HEK293 (cell line): ENCODE data around the gene HOXB7.

Experiments used
- EGR2 ChIP-seq: fragments of 450-650 bp; formaldehyde crosslinking; IDR thresholded peaks from 2 replicates; pipeline ENCODE4 v1.5.1; 2016; ENCODE audit warnings: low read depth, missing biosample characterization, missing genetic modification characterization
- GLI2 ChIP-seq: fragments of 450-650 bp; formaldehyde crosslinking; IDR thresholded peaks from 2 replicates; pipeline ENCODE4; 2017; ENCODE audit warnings: missing biosample characterization, missing genetic modification characterization, low read depth, borderline replicate concordance
- GLIS1 ChIP-seq: fragments of 450-650 bp; formaldehyde crosslinking; IDR thresholded peaks from 2 replicates; pipeline ENCODE4 v1.5.1; 2016; ENCODE audit warnings: missing biosample characterization, missing genetic modification characterization
- HOXD13 ChIP-seq: sonication (generic); formaldehyde crosslinking; IDR thresholded peaks from 2 replicates; pipeline ENCODE4 v1.8.0; 2022; ENCODE audit warnings: missing genetic modification reagents, borderline replicate concordance
- OVOL3 ChIP-seq: fragments of 450-650 bp; formaldehyde crosslinking; IDR thresholded peaks from 2 replicates; pipeline ENCODE4 v1.5.1; 2016; ENCODE audit warnings: missing biosample characterization, missing genetic modification characterization
- SP2 ChIP-seq: fragments of 450-650 bp; formaldehyde crosslinking; IDR thresholded peaks from 2 replicates; pipeline ENCODE4 v1.5.1; 2016; ENCODE audit warnings: missing biosample characterization, missing genetic modification characterization
- TCF7L2 ChIP-seq: IDR thresholded peaks from 2 replicates; pipeline ENCODE4 v1.6.1; 2011; ENCODE audit warnings: low read depth, mild to moderate bottlenecking, inconsistent platforms, low read length, moderate library complexity, borderline replicate concordance
- YY1 ChIP-seq: fragments of 450-650 bp; formaldehyde crosslinking; IDR thresholded peaks from 2 replicates; pipeline ENCODE4 v1.5.1; 2018; ENCODE audit warnings: missing biosample characterization, missing genetic modification characterization
- YY2 ChIP-seq: fragments of 450-650 bp; formaldehyde crosslinking; IDR thresholded peaks from 2 replicates; pipeline ENCODE4 v1.5.1; 2016; ENCODE audit warnings: missing biosample characterization, missing genetic modification characterization
- ZBTB20 ChIP-seq: fragments of 450-650 bp; formaldehyde crosslinking; IDR thresholded peaks from 2 replicates; pipeline ENCODE4 v1.5.1; 2016; ENCODE audit warnings: missing biosample characterization, missing genetic modification characterization
- ZBTB48 ChIP-seq: fragments of 450-650 bp; formaldehyde crosslinking; IDR thresholded peaks from 2 replicates; pipeline ENCODE4 v1.5.1; 2016; ENCODE audit warnings: missing biosample characterization, missing genetic modification characterization
- ZBTB8A ChIP-seq: fragments of 450-650 bp; formaldehyde crosslinking; IDR thresholded peaks from 2 replicates; pipeline ENCODE4 v1.5.1; 2016; ENCODE audit warnings: missing biosample characterization, missing genetic modification characterization
- ZFP69B ChIP-seq: fragments of 450-650 bp; formaldehyde crosslinking; IDR thresholded peaks from 2 replicates; pipeline ENCODE4 v1.5.1; 2016; ENCODE audit warnings: missing biosample characterization, missing genetic modification characterization
- ZIC2 ChIP-seq: fragments of 450-650 bp; formaldehyde crosslinking; IDR thresholded peaks from 2 replicates; pipeline ENCODE4 v1.5.1; 2016; ENCODE audit warnings: missing biosample characterization, missing genetic modification characterization
- ZNF10 ChIP-seq: fragments of 450-650 bp; formaldehyde crosslinking; IDR thresholded peaks from 2 replicates; pipeline ENCODE4 v1.5.1; 2017; ENCODE audit warnings: missing biosample characterization, missing genetic modification characterization
- ZNF114 ChIP-seq: fragments of 450-650 bp; formaldehyde crosslinking; IDR thresholded peaks from 2 replicates; pipeline ENCODE4 v1.5.0; 2017; ENCODE audit warnings: missing biosample characterization, missing genetic modification characterization
- ZNF132 ChIP-seq: fragments of 450-650 bp; formaldehyde crosslinking; IDR thresholded peaks from 2 replicates; pipeline ENCODE4 v1.5.1; 2017; ENCODE audit warnings: missing biosample characterization, missing genetic modification characterization, borderline replicate concordance
- ZNF140 ChIP-seq: fragments of 450-650 bp; formaldehyde crosslinking; IDR thresholded peaks from 2 replicates; pipeline ENCODE4 v1.5.1; 2016; ENCODE audit warnings: missing biosample characterization, missing genetic modification characterization
- ZNF184 ChIP-seq: fragments of 450-650 bp; IDR thresholded peaks from 2 replicates; pipeline ENCODE4 v1.5.1; 2018; ENCODE audit warnings: missing biosample characterization, mild to moderate bottlenecking, missing genetic modification characterization
- ZNF266 ChIP-seq: fragments of 450-650 bp; formaldehyde crosslinking; IDR thresholded peaks from 2 replicates; pipeline ENCODE4 v1.5.1; 2016; ENCODE audit warnings: missing biosample characterization, missing genetic modification characterization, low read depth
- ZNF274 ChIP-seq, 2 experiments: fragments of 200-500 bp in 1 of 2; fragments of 450-650 bp in 1 of 2; sonication (Bioruptor generic) in 1 of 2; formaldehyde crosslinking in 1 of 2; IDR thresholded peaks; 2 replicates each; pipeline versions ENCODE4 v1.5.1 to v1.6.1; 2014 to 2016; ENCODE audit warnings: borderline replicate concordance in 1 of 2, inconsistent platforms in 1 of 2, low read length in 1 of 2, missing biosample characterization in 1 of 2, missing genetic modification characterization in 1 of 2
- ZNF391 ChIP-seq: fragments of 450-650 bp; formaldehyde crosslinking; IDR thresholded peaks from 2 replicates; pipeline ENCODE4 v1.5.1; 2016; ENCODE audit warnings: low read depth, missing biosample characterization, missing genetic modification characterization, borderline replicate concordance
- ZNF404 ChIP-seq: fragments of 450-650 bp; formaldehyde crosslinking; IDR thresholded peaks from 2 replicates; pipeline ENCODE4 v1.5.1; 2017; ENCODE audit warnings: missing biosample characterization, missing genetic modification characterization
- ZNF433 ChIP-seq: fragments of 450-650 bp; formaldehyde crosslinking; IDR thresholded peaks from 2 replicates; pipeline ENCODE4 v1.5.1; 2016; ENCODE audit warnings: missing biosample characterization, missing genetic modification characterization, low read depth
- ZNF530 ChIP-seq: fragments of 450-650 bp; formaldehyde crosslinking; IDR thresholded peaks from 2 replicates; pipeline ENCODE4 v1.5.1; 2016; ENCODE audit warnings: low read depth, missing biosample characterization, missing genetic modification characterization
- ZNF549 ChIP-seq: fragments of 450-650 bp; IDR thresholded peaks from 2 replicates; pipeline ENCODE4 v1.5.1; 2018; ENCODE audit warnings: missing biosample characterization, missing genetic modification characterization, mild to moderate bottlenecking, inconsistent platforms, moderate library complexity
- ZNF585B ChIP-seq: fragments of 450-650 bp; formaldehyde crosslinking; IDR thresholded peaks from 2 replicates; pipeline ENCODE4 v1.5.1; 2016; ENCODE audit warnings: missing biosample characterization, missing genetic modification characterization
- ZNF596 ChIP-seq: fragments of 450-650 bp; IDR thresholded peaks from 2 replicates; pipeline ENCODE4 v1.5.0; 2018; ENCODE audit warnings: missing biosample characterization, mild to moderate bottlenecking, missing genetic modification characterization, moderate library complexity
- ZNF600 ChIP-seq: fragments of 450-650 bp; formaldehyde crosslinking; IDR thresholded peaks from 2 replicates; pipeline ENCODE4 v1.5.1; 2016; ENCODE audit warnings: missing biosample characterization, missing genetic modification characterization
- ZNF707 ChIP-seq: fragments of 450-650 bp; formaldehyde crosslinking; IDR thresholded peaks from 2 replicates; pipeline ENCODE4 v1.5.1; 2016; ENCODE audit warnings: missing biosample characterization, missing genetic modification characterization
- ZNF768 ChIP-seq: fragments of 450-650 bp; formaldehyde crosslinking; IDR thresholded peaks from 2 replicates; pipeline ENCODE4 v1.5.1; 2018; ENCODE audit warnings: missing biosample characterization, mild to moderate bottlenecking, missing genetic modification characterization
- ZNF830 ChIP-seq: fragments of 450-650 bp; IDR thresholded peaks from 2 replicates; pipeline ENCODE4 v1.5.0; 2018; ENCODE audit warnings: missing biosample characterization, missing genetic modification characterization, low read depth, mild to moderate bottlenecking, moderate library complexity
- ZNF837 ChIP-seq: fragments of 450-650 bp; formaldehyde crosslinking; IDR thresholded peaks from 2 replicates; pipeline ENCODE4 v1.5.1; 2016; ENCODE audit warnings: missing biosample characterization, missing genetic modification characterization
- ZSCAN23 ChIP-seq: fragments of 450-650 bp; formaldehyde crosslinking; IDR thresholded peaks from 2 replicates; pipeline ENCODE4 v1.5.1; 2016; ENCODE audit warnings: missing biosample characterization, missing genetic modification characterization
- TF ChIP-seq, protein P1 (sequence below): fragments of 450-650 bp; IDR thresholded peaks from 2 replicates; pipeline ENCODE4 v1.5.1; 2018; ENCODE audit warnings: missing biosample characterization, missing genetic modification characterization
- TF ChIP-seq, protein P2 (sequence below): fragments of 450-650 bp; formaldehyde crosslinking; IDR thresholded peaks from 2 replicates; pipeline ENCODE4 v1.5.1; 2016; ENCODE audit warnings: missing biosample characterization, missing genetic modification characterization
- TF ChIP-seq, protein P3 (sequence below): fragments of 450-650 bp; formaldehyde crosslinking; IDR thresholded peaks from 2 replicates; pipeline ENCODE4 v1.5.1; 2017; ENCODE audit warnings: missing biosample characterization, missing genetic modification characterization
- TF ChIP-seq, protein P4 (sequence below): fragments of 450-650 bp; formaldehyde crosslinking; IDR thresholded peaks from 2 replicates; pipeline ENCODE4 v1.5.1; 2016; ENCODE audit warnings: missing biosample characterization, missing genetic modification characterization

Gene HOXB7

DNA sequence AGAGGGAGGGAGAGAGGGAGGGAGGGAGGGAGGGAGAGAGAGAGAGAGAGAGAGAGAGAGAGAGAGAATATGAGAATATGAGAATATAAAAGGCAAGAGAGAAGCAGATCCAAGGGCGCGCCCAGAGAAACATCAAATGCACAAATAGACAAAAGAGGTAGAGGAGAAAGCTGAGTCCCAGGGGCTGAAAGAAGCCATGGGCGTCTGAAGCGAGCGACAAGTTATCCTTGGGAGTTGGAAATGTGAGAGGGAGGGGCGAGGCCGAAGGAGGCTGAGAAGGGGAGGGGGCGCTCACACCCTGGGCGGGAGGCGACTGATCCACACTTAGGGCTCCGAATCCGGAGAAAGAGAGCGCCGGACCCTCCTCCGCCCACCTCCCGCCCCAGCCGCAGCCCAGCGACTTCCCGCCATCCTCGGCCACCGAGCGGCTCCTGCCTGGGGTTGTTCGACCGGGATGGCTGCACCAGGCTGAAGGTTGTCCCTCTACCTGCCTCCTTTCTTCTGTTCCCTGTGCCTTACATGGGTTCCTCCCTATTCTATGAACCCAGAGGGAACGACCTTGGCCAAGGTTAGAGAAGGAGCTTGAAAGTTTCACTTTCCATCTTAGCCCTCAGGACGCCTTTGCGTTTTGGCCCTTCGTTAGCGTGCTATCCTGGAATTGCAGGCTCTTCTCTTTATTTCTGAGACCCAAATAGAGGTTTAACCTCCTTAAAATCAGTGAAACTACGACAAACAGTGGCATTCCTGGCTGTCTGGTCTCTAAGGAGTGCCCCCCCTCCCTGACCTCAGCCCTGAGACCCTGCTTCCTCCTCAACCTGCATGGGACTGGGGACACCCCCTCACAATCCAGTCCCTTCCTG is 36.5 kb upstream of the HOXB7 start (continued):
- TF ChIP-seq YY1 (tag by site-specific recombination) (no peak), ZNF10 (no peak), ZNF830 (tag by site-specific recombination) (no peak), HOXD13 (CRISPR knock-in tag) (no peak), GLIS1 (tag by site-specific recombination) (no peak), EGR2 (tag by site-specific recombination) (no peak; the same call in 1 of the 2 replicates), ZNF768 (tag by site-specific recombination) (no peak), ZNF707 (tag by site-specific recombination) (no peak), ZBTB20 (tag by site-specific recombination) (no peak), ZNF274 (IDR thresholded peaks at IDR 0.05; ENCODE audit: low read length) (no peak), ZNF274 (tag by site-specific recombination; IDR thresholded peaks at IDR 0.05; ENCODE audit: borderline replicate concordance) (no peak), ZIC2 (tag by site-specific recombination) (no peak), ZNF549 (tag by site-specific recombination) (no peak), ZNF266 (tag by site-specific recombination) (no peak), ZNF114 (tag by site-specific recombination) (no peak), ZNF596 (tag by site-specific recombination) (no peak), YY2 (no peak), ZNF391 (tag by site-specific recombination) (peak; percentile 65; the same call in 1 of the 2 replicates), ZNF600 (tag by site-specific recombination) (peak; percentile 83), SP2 (tag by site-specific recombination) (peak; percentile 86), ZNF530 (no peak), ZNF140 (tag by site-specific recombination) (no peak), ZNF585B (no peak), ZNF404 (no peak), ZSCAN23 (no peak), ZNF837 (tag by site-specific recombination) (no peak), ZNF433 (no peak), TCF7L2 (no peak), ZBTB48 (tag by site-specific recombination) (peak; percentile 75; the same call in 1 of the 2 replicates), ZNF184 (tag by site-specific recombination) (no peak), OVOL3 (tag by site-specific recombination) (no peak), ZNF132 (tag by site-specific recombination) (no peak), GLI2 (tag by site-specific recombination) (no peak), ZBTB8A (peak; percentile 72), ZFP69B (no peak)
- TF ChIP-seq, protein P1, sequence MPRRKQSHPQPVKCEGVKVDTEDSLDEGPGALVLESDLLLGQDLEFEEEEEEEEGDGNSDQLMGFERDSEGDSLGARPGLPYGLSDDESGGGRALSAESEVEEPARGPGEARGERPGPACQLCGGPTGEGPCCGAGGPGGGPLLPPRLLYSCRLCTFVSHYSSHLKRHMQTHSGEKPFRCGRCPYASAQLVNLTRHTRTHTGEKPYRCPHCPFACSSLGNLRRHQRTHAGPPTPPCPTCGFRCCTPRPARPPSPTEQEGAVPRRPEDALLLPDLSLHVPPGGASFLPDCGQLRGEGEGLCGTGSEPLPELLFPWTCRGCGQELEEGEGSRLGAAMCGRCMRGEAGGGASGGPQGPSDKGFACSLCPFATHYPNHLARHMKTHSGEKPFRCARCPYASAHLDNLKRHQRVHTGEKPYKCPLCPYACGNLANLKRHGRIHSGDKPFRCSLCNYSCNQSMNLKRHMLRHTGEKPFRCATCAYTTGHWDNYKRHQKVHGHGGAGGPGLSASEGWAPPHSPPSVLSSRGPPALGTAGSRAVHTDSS (tag by site-specific recombination): no peak
- TF ChIP-seq, protein P2, sequence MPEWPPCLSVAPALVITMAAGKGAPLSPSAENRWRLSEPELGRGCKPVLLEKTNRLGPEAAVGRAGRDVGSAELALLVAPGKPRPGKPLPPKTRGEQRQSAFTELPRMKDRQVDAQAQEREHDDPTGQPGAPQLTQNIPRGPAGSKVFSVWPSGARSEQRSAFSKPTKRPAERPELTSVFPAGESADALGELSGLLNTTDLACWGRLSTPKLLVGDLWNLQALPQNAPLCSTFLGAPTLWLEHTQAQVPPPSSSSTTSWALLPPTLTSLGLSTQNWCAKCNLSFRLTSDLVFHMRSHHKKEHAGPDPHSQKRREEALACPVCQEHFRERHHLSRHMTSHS (tag by site-specific recombination): no peak
- TF ChIP-seq, protein P3, sequence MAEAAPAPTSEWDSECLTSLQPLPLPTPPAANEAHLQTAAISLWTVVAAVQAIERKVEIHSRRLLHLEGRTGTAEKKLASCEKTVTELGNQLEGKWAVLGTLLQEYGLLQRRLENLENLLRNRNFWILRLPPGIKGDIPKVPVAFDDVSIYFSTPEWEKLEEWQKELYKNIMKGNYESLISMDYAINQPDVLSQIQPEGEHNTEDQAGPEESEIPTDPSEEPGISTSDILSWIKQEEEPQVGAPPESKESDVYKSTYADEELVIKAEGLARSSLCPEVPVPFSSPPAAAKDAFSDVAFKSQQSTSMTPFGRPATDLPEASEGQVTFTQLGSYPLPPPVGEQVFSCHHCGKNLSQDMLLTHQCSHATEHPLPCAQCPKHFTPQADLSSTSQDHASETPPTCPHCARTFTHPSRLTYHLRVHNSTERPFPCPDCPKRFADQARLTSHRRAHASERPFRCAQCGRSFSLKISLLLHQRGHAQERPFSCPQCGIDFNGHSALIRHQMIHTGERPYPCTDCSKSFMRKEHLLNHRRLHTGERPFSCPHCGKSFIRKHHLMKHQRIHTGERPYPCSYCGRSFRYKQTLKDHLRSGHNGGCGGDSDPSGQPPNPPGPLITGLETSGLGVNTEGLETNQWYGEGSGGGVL: peak; percentile 37
- TF ChIP-seq, protein P4, sequence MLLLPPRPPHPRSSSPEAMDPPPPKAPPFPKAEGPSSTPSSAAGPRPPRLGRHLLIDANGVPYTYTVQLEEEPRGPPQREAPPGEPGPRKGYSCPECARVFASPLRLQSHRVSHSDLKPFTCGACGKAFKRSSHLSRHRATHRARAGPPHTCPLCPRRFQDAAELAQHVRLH: no peak
